OCI-M2 (cell line): ENCODE measurements around the gene ARHGAP18.

Experiments used
- DNase-seq: peaks from one replicate; lab custom pipeline; 2025; ENCODE audit not compliant: unreplicated experiment; lab: John Stamatoyannopoulos, UW

Gene ARHGAP18

DNA sequence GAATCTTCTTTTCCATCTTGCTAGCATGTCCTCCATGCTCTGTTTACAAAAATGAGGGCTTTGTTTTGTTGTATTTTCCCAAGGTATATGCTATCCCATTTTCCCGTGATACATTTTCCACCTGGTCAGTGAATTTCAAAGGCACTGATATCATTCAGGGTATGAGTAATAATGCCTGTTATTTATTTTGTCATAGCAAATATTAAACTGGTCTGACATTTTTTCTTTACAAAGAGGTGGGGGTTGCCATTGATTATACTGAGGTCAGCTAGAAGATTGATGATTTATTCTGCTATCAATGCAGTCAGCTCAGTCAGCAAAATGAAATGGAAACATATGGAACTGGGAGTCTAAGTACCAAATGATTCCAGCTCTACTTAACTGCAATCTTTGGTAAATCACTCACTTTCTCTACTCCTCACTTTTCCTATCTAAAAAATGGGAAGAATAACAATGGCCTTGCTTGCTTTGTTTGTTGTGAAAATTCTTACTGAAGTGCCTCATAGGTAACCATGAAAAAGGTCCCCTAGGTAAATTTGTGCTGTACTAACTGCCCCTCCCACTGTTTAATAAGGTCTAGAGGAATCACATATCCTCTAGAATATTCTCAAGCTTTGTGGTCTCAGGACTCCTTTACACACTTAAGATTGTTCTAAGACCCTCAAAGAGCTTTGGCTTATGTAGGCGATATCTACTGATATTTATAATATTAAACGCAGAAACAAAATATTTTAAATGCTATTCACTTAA, 64.0 kb downstream of the ARHGAP18 start:
- DNase-seq, result no peak

DNA sequence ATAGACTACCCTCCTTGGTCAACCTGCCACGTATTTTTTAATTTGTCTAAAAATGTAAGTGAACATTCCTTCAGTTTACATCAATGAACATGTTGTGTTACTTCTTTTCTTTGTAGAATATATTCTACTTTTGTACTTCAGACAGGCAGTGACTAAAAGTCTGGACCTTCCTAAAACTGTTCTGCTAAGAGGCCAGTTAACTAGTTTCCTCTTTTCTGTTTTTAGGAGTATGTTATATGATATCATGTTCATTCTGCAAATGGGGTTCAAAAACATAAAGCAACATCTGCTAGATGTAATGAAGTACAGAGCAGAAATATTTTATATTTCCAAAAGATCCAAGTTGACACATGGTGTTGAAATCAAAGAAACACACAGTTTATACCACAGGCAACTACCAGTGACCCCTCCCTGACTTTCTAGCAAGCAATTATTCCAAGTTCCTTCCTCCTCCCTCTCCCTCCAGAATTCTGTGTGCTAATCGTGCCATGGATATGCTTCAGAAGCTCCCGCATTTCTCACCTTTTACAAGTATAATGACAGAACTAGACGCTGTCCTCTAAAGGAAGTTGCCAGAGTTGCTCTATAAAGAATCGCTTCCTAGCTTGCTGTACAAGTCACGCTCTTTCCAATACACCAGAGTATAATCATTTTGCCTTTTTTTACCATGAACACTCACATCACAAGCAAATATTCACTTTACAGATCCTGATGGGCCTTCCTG, 64.7 kb downstream of the ARHGAP18 start:
- DNase-seq, result no peak

DNA sequence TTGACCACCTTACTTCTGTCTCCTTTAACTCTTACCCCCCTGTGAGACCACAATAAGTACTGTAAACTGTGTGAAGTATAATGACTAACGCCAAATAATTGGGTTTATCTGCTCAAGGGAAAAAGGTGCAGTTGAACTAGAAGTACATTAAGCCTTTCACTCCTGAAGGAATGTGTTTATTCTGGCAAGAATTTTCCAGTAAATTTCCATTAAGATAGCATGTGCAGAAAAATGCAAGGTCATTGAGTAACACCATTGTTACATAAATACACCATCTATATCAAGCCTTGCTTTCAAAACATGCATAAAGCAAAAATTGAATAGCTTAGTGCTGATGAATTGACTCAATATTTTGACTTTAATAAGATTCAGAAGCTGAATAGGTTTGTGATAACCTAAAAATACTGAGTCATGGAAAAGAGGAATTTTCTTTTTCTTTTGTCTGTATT, 65.4 kb downstream of the ARHGAP18 start:
- DNase-seq, result no peak

DNA sequence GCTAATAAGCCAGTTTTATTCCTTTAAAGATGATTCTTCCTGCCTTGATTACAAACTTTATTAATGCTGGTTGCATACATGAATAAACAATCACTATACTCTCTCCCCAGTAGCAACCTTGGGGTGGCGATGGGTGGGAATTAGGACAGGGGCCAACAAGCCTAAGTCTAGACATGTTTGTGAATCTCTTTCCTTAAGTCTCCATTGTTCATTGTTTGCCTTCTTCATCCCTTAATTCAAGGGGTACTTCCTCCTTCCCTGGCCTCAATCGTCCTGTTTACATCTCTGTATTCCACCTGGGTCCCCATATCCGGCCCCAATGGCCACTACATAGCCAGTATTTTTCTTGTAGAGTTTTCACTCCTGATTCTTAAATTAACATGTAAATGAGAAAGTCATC, 66.0 kb downstream of the ARHGAP18 start:
- DNase-seq, result no peak

DNA sequence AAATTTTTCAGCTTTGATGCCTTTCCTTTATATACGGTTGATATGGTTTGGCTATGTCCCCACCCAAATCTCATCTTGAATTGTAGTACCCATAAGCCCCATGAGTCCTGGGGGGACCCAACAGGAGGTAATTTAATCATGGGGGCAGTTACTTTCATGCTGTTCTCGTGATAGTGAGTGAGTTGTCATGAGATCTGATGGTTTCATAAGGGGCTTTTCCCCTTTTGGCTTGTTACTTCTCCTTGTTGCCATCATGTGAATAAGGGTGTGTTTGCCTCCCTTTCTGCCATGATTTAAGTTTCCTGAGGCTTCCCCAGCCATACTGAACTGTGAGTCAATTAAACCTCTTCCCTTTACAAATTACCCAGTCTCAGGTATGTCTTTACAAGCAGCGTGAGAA, 66.8 kb downstream of the ARHGAP18 start:
- no peak for DNase-seq

DNA sequence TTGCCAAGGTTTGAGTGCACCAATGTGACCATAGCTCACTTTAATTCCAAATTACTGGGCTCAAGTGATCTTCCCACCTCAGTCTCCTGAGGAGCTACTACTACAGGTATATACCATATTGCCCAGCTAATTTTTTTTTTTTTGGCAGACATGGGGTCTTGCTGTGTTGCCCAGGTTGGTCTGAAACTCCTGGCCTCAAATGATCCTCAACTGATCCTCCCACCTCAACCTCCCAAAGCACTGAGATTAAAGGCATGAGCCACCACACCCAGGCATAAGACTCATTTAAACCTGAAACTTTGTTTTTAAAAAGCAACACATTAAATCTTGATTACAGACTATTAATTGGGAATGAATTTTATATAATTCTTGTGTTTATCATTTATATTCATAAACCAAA, 67.7 kb downstream of the ARHGAP18 start:
- DNase-seq, result no peak

DNA sequence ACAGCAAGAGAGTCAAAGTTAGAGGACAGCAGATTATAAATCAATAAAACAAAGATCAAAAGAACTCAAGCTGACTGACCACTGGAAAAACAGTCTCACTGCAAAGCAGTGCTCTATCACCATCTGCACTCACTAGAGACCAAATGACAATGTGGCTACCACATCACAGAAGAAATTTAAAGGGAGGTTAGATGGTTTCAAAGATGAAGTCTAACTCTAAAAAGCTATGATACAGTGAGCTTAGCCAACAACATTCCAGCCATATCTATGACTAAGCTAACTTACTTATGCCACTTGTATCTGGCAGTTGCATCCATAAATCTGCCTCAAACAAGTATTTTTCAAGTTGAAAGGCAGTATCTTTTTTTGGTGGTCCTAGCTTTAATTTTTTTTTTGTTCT, 68.6 kb downstream of the ARHGAP18 start:
- no peak for DNase-seq

DNA sequence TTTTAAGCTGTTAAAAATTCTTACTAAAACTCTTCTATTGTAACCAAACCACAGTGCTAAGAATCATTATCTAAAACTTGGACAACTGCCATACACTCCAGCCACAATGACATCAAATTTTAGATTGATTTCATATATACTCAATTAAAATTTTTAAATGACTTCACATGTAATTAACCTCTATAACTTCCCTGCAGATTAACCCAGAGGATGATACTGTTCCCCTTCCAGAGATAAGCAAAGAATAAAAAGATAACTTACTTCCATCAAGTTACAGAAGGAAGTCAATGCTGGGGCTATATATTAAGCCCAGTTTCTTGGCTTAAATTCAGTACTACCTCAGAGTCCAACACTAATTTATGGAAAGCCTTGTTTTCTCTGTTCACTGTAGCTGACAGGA, 71.3 kb downstream of the ARHGAP18 start:
- no peak for DNase-seq

DNA sequence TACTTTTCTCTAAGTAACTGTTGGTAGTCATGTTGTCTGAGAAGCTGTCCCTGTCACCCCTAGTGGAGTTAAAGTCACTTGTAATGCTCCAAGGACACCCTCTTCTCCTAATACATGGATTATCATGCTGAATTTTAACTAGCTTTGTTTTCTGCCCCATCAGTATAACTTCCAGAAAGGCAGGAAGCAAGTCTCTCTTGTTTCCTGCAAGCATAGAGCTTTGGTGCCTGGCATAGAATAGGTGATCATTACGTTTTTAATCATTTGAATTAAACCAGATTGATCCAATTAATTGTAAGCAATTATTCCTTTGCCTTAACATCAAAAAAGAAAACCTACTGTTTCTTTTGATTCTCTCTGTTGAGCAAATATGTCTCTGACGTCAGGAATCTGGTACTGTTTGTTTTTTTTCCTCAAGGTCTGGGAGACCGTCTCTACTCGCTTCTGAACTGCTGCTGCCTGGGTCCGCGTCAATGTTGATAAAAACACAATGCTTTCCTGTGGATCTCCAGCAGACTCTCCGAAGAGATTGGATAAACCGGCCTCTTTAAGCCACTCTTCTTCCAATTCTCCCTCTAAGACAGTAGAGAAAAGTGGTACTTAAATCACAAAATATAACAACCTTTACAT, 71.8 kb downstream of the ARHGAP18 start:
- DNase-seq, result no peak

DNA sequence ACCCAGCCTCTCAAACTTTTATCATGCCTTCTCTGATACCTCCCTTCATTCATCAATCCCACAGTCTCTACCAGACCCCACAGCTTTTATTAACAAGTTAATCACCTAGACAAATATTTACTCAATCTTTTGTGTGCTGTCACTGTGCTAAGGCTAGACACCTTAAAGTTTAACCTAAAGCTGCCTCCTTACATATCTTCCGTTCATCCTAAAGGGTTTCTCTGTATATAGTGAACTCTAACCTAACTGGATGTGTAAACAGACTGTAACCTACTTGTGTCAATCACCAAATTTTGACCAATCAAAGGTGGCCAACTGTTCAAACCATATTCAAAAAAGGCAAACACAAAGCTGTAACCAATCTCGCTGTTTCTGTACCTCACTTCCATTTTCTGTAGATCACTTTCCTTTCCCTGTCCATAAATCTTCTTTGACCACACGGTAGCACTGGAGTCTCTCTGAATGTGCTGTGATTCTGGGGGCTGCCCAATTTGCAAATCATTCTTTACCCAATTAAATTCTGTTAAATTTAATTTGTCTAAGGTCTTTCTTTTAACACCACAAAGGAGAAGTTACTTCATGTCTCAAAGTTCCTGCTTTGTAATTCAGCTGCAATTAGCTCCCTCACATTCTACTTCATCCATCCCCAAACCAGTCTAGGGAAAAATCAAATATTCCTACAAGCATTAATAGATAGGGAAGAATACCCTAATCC, 72.5 kb downstream of the ARHGAP18 start:
- DNase-seq, result no peak

DNA sequence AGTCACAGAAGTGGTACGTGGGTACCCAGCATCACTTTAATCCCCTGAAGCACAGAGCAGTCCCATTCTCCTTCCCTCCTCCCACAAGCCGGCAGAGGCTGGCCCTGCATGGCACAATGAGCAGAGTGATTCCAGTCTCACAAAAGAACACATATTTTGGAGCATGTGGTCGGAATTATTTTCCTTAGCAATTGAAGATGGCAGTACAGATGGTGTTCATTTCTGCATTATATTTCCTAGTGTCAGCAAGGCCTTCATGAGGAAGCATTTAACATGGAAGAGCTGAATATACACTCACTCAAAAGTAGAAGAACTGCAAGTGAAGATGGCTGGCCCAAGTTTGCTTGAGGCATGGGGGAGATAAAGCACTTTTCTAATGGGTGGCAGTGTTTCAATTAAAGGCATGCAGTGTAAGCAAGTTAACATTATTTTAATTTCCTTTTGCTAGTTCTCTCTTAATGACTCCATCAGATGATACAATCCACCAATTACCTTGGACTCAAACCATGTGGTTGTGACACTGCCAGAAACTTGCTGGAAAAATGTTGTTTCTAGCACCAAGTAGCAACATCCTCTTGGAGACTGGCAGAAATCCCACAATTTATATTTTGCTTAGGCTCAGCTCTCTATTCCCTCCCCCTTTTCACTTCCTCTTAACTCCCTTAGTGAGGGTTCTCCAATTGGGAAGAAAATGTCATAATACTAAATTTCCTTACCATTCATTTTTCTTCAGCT, 74.4 kb downstream of the ARHGAP18 start:
- DNase-seq, result no peak

DNA sequence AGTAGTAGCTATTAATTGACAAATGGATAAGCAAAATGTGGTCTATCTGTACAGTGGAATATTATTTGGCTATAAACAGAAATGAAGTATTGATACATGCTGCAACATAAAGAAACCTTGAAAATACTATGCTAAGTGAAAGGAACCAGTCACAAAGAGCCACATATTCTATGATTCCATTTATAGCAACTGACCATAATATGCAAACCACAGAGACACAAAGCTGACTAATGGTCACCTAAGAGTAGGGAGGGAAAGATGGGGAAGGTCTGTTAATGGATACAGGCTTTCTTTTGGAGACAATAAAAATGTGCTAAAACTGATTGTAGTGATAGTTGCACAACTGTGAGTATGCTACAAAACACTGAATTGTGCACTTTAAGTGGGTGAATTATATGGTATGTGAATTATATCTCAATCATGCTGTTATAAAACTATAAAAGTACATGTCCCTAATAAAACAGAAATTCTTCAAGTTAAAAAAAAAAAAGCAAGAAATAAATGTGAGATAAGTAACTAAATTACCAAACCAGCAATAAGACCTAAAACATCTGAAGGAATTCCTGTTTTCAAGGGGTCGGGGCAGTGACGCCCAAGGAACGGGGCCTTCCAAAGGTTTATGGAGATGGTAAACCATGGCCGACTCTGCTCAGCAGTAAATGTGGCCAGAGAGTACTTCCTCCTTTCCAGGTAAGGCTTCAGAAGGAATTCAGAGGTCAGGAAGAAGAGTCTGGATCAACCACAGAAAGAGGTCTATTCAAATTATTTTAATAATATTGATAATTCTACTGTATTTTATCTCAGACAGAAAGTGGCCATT, 75.4 kb downstream of the ARHGAP18 start:
- no peak for DNase-seq

DNA sequence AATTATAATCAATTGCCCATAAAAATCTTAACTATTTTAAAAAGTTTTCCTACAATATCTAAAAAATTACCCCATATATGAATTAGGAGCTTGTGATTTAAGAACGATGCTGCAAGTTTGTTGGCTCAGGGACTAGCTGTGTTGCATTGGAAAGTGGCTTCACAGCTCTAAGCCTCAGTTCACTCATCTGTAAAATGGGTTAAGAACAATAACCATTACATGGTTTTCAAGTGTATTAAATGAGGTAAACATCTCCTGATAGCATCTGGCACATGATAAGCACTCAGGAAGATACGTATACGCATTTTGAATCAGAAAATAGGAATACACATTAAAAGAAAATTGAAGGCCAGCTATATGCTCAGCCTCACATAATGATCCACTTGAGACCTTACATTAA, 76.4 kb downstream of the ARHGAP18 start:
- no peak for DNase-seq

DNA sequence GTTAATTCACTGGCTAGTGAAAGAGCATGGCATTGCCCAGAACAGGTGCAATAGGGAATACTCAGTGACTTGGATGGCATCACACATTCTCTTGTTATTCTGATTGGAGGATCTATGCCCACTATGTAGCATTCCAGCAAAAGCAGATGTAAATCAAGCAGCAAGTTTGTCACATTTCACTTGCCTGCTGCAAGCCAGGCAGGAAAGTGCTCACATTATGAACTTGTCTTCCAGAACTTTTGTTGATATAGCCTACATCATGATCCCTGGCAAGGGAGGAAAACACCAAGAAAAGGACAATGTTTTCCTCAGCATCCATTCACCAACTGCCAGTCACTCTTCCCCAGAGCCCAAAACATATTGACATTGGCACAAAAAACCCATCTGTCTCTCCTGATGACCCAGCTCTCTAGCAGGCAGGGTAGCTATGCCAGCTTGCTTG, 77.8 kb downstream of the ARHGAP18 start:
- DNase-seq, result no peak

DNA sequence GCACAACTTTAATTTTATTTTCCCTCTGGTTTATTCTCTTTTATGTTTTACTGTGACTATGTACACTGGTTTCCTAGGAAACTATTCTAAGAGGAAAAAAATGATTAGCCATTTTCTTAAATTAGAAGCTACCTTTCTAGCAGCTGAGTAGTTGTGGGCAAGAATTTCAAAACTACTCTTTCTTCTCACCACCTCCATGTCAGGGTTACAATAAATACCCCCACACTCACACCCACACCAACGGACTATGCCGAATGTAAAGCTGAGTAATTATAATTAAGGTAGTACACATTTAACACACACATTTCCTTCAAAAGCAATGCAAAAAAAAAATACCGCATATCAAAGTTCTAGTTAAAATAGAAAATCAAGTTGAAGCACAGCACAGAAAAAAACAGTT, 78.9 kb downstream of the ARHGAP18 start:
- no peak for DNase-seq

DNA sequence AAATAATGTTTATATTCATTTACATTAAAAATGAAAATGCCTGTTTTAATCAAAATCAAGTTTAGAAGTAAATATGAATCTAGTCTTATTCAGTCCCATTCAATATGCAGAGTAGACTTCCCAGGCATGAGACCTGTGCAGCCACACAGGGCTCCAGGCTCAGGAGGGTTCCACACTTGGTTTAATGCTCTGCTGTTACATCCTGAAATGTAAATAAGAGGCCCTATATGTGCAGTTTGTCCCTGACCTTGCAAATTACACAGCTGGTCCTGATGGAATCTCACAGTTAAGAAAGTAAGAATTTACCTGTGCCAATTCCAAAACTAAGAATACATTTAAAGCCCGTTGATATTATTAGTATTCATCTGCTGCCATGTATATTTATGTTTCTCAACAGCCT, 79.4 kb downstream of the ARHGAP18 start:
- DNase-seq, result no peak

DNA sequence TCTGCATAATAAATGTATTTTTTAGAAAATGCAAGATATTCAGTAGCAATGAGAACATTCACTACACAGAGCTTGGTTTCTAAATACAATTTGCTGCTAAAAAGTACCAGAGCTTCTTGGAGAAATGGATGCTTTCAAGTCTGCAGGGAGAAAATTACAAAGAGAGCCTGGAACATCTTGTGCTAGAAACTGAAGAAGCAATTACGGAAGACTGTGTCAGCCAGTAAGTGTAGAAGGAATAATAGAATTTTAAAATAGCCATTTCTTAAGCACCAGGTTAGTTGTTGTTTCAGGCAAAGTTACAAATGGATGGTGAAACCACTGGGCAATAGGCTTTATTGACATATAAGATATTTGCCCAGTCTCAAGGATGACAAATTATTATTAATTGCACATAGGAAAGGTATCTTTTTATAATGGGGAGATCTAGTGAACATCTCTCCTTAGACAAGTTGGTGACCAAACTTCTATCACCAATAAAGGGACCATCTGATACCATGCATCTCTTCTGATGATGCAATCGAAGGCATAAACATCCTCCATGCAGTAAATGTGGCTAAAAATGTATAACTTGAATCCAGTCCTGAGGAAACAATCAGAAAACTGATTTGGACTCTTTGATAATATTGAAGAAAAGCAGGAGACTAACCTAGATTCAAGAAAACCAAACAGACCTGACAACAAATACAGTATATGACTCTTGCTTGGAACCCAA, 81.7 kb downstream of the ARHGAP18 start:
- DNase-seq, result no peak

DNA sequence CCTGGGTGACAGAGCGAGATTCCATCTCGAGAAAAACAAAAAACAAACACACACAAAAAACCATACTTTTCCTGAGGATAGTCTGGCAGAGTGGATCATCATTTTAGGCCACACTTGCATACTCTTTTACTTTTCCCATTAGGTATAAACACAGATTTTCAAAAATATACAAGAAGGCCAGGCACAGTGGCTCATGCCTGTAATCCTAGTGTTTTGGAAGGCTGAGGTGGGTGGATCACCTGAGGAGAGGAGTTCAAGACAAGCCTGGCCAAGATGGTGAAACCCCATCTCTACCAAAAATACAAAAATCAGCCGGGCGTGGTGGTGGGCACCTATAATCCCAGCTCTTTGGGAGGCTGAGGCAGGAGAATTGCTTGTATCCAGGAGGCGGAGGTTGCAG, 85.5 kb downstream of the ARHGAP18 start:
- no peak for DNase-seq

DNA sequence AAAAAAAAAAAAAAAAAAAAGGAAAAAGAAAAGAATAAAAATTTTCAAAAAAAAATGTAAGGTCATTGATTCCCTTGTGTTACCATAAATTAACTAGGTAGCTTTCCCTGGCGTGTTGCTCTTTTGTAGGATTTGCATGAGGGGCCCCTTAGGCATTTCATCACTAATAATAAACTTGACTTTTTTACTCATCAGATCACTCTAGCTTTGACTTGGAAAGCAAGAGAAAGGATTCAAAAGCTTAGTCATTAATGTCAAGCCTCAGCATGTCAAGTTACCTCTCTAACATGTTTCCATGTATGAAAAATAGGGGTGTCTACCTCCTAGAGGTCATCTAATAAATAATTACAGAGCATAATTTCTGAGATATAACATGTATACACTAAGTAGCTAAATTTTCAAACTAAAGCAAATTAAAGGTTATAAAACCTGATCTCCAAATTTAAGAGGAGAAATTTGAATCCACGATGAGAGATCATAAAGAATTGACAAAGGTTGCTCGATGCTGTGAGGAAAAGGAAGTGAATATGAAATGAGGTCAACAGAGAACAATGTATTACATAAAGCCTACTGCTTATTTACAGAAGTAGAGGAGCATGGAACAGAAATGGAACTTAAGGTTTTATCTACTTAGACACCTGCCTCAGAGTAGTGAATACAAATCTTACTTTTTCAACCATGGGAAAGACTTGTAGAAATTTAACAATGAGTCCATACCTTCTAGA, 86.8 kb downstream of the ARHGAP18 start:
- no peak for DNase-seq
